Transverse colon (tissue), 4 donors: ENCODE measurements around the gene SLC25A43.

Experiments
- CTCF ChIP-seq, 5 experiments: fragments of 200-600 bp in 3 of 5; fragments of 450-650 bp in 2 of 5; sonication (generic) in 3 of 5; IDR thresholded peaks; 1 replicate in 2 of 5; 2 replicates in 3 of 5; pipeline ENCODE4 v1.5.1; 2016 to 2017; ENCODE audit warnings: antibody characterized with exemption in 5 of 5, inconsistent platforms in 3 of 5, mild to moderate bottlenecking in 2 of 5, moderate library complexity in 1 of 5
- POLR2AphosphoS5 ChIP-seq, 3 donors: sonication (generic); formaldehyde crosslinking; IDR thresholded peaks; one replicate each; pipeline ENCODE4 v1.6.1; 2016; ENCODE audit warnings: antibody characterized with exemption in 3 of 3

- TF ChIP-seq CTCF (IDR thresholded peaks at IDR 0.05): no peak
- TF ChIP-seq POLR2AphosphoS5 (IDR thresholded peaks at IDR 0.05): no peak
Measured at GRCh38 chrX:119359618-119360382, 39.3 kb upstream of the SLC25A43 start.
